ENCODE measurements around the gene TMEM190. TPM values are rescaled to one million over a fixed set of nuclear protein-coding genes. Genes with fewer than 3 reads are reported as not detected.
A peak's percentile ranks its signal among the peaks of the same experiment; 100 is the strongest.

The TMEM190 gene
- total and polyA plus RNA-seq, 2 donors (not counting 1 experiment from before 2014, with no cell fraction given), result not detected

- CTCF ChIA-PET, result interaction anchor here (1.7 to 1.9 kb wide), 2 partner anchors 94 to 108 kb away, joined by 6 read pairs; no protein-coding TSS in a partner anchor
- ATAC-seq (ENCODE audit: low read depth), result no peak
- Mint-ChIP-seq H3K9me3 (ENCODE audit: insufficient read depth) (peaks cover 6% of the 10 kb centered on the region), H3K4me1 (peaks cover 32% of the 10 kb centered on the region), H3K4me3 (no peak overlapping the region), H3K27ac (no peak overlapping the region), H3K27me3 (peaks cover 7% of the 10 kb centered on the region)
- H3K4me2 ChIP-seq (replicated peaks; ENCODE audit: low read depth, low read length, poor library complexity, severe bottlenecking), result no peak overlapping the region
- POLR2A ChIA-PET, result no interaction called here
- H3K36me3 ChIP-seq (replicated peaks in 1 of 2; ENCODE audit: control extremely low read depth in 1 of 2, control insufficient read depth in 1 of 2, extremely low read depth in 1 of 2, insufficient read depth in 2 of 2, low read length in 1 of 2), result peaks cover 0 to 13% of the 10 kb centered on the region in 2 experiments
- no peak overlapping the region for H3K9ac ChIP-seq (ENCODE audit: low read length)
- TF ChIP-seq CTCF (IDR thresholded peaks at IDR 0.05) (no peak), EZH2 (IDR thresholded peaks at IDR 0.05; ENCODE audit: borderline replicate concordance, insufficient read depth, low read depth, low read length, poor library complexity, severe bottlenecking) (no peak)
- H3K9me3 ChIP-seq (ENCODE audit: control extremely low read depth in 1 of 3, control insufficient read depth in 2 of 3, insufficient read depth in 1 of 3, low read length in 2 of 3), result peaks cover 0 to 20% (median 3%) of the 10 kb centered on the region in 3 donors
- H2AFZ ChIP-seq (ENCODE audit: insufficient read depth, low read depth, low read length, poor library complexity, severe bottlenecking), result no peak overlapping the region
- no peak overlapping the region for H3K4me3 ChIP-seq (ENCODE audit: control extremely low read depth in 1 of 5, extremely low read depth in 1 of 5, insufficient read depth in 1 of 5, low read depth in 2 of 5, low read length in 4 of 5)
- peaks cover 5% of the 10 kb centered on the region for H4K20me1 ChIP-seq (ENCODE audit: control insufficient read depth, insufficient read depth, low read length, poor library complexity, severe bottlenecking)
- no peaks in the 10 kb centered on the region for H3K27me3 ChIP-seq (replicated peaks in 1 of 4; ENCODE audit: control extremely low read depth in 1 of 4, control insufficient read depth in 3 of 4, insufficient read depth in 4 of 4, low read length in 3 of 4)
- no peak for DNase-seq
- no peak overlapping the region for H3K27ac ChIP-seq (ENCODE audit: low read length in 2 of 2)
- H3K79me2 ChIP-seq (ENCODE audit: control insufficient read depth, insufficient read depth, low read length), result peaks cover 21% of the 10 kb centered on the region
- WGBS (ENCODE audit: insufficient coverage), result 88% methylated on average over 2 of the region's 2 CpGs
- peaks cover 11 to 25% of the 10 kb centered on the region in 2 donors for H3K4me1 ChIP-seq (ENCODE audit: control insufficient read depth in 2 of 2, insufficient read depth in 2 of 2, low read length in 2 of 2)
- intact Hi-C loops (cut with micrococcal nuclease), result no loop called here
Observed at GRCh38 chr19:55410168-55410567, 33.5 kb downstream of the TMEM190 start.

- intact Hi-C loops (cut with micrococcal nuclease), result loop anchor here (1.0 kb wide), 1 partner anchor 126 kb away; no protein-coding TSS in a partner anchor
- ATAC-seq (ENCODE audit: low read depth) (peak; percentile 56), DNase-seq (peak; percentile 73)
- H3K4me3 Mint-ChIP-seq, result no peak overlapping the region
- POLR2A ChIA-PET, result no interaction called here
- H3K27me3 Mint-ChIP-seq, result peaks cover 19% of the 10 kb centered on the region
- Histone ChIP-seq H3K9me3 (ENCODE audit: control extremely low read depth in 1 of 3, control insufficient read depth in 2 of 3, insufficient read depth in 1 of 3, low read length in 2 of 3) (no peaks in the 10 kb centered on the region), H4K20me1 (ENCODE audit: control insufficient read depth, insufficient read depth, low read length, poor library complexity, severe bottlenecking) (no peaks in the 10 kb centered on the region), H3K79me2 (ENCODE audit: control insufficient read depth, insufficient read depth, low read length) (no peaks in the 10 kb centered on the region), H3K4me2 (replicated peaks; ENCODE audit: low read depth, low read length, poor library complexity, severe bottlenecking) (no peak overlapping the region), H3K27me3 (replicated peaks in 1 of 4; ENCODE audit: control extremely low read depth in 1 of 4, control insufficient read depth in 3 of 4, insufficient read depth in 4 of 4, low read length in 3 of 4) (peaks cover 0 to 18% (median 0%) of the 10 kb centered on the region in 4 experiments), H3K27ac (ENCODE audit: low read length in 2 of 2) (no peak overlapping the region), H3K36me3 (replicated peaks in 1 of 2; ENCODE audit: control extremely low read depth in 1 of 2, control insufficient read depth in 1 of 2, extremely low read depth in 1 of 2, insufficient read depth in 2 of 2, low read length in 1 of 2) (no peaks in the 10 kb centered on the region), H3K4me1 (ENCODE audit: control insufficient read depth in 2 of 2, insufficient read depth in 2 of 2, low read length in 2 of 2) (no peaks in the 10 kb centered on the region), H3K4me3 (ENCODE audit: control extremely low read depth in 1 of 5, extremely low read depth in 1 of 5, insufficient read depth in 1 of 5, low read depth in 2 of 5, low read length in 4 of 5) (no peak overlapping the region), H2AFZ (ENCODE audit: insufficient read depth, low read depth, low read length, poor library complexity, severe bottlenecking) (no peak overlapping the region), H3K9ac (ENCODE audit: low read length) (no peak overlapping the region)
- 6% methylated on average over 3 of the region's 7 CpGs for WGBS (ENCODE audit: insufficient coverage)
- H3K9me3 Mint-ChIP-seq (ENCODE audit: insufficient read depth), result no peaks in the 10 kb centered on the region
- TF ChIP-seq CTCF (IDR thresholded peaks at IDR 0.05), result peak; percentile 68
- no peak for TF ChIP-seq EZH2 (IDR thresholded peaks at IDR 0.05; ENCODE audit: borderline replicate concordance, insufficient read depth, low read depth, low read length, poor library complexity, severe bottlenecking)
- CTCF ChIA-PET, result interaction anchor here (0.7 to 7.2 kb wide), 13 partner anchors 9 to 331 kb away, joined by 3 to 75 read pairs (median 3); partner anchors contain the start of genes KMT5C, PPP6R1 and TMEM238
- no peaks in the 10 kb centered on the region for H3K4me1 Mint-ChIP-seq
- no peak overlapping the region for H3K27ac Mint-ChIP-seq
Observed at GRCh38 chr19:55418185-55418584, 41.6 kb downstream of the TMEM190 start.

All from B cell (primary cell).